ENCODE measurements around the gene DLGAP1. TPM values are rescaled to one million over a fixed set of nuclear protein-coding genes. Genes with fewer than 3 reads are reported as not detected.

The DLGAP1 gene
- total and polyA plus RNA-seq, 7 donors = 0.13 to 2.6 (median 1.3) TPM; not detected in 1

DNA sequence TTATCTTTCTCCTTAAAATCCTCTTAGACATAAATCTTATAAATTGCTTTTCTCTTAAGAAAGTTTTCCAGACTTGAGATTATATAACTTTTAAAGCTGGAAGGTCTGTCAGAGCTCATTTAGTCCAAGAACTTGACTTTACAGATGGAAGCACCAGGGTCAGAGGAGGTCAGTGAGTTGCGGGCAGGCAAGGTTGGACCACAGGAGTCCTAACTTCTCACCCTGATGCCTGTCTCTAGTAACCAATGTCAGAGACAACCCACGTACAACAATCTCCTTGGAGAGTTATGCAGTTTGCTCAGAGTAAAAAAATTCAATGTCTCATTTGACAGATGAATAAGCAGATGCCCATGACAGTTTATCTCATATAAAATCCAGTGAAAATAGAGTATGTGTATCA is 203.9 kb downstream of the DLGAP1 start:
- intact Hi-C loops (cut with DNase I) = no loop called here
- H3K27ac ChIP-seq = no peak overlapping the region
- 55 to 60% methylated on average over 2 of the region's 2 CpGs for WGBS, 2 donors
- no peaks in the 10 kb centered on the region for H3K9me3 ChIP-seq
- TF ChIP-seq EP300 (IDR thresholded peaks at IDR 0.05) = no peak
- no peak for TF ChIP-seq POLR2AphosphoS5 (IDR thresholded peaks at IDR 0.05)
- TF ChIP-seq POLR2A (IDR thresholded peaks at IDR 0.05) = no peak
- TF ChIP-seq, protein P1, sequence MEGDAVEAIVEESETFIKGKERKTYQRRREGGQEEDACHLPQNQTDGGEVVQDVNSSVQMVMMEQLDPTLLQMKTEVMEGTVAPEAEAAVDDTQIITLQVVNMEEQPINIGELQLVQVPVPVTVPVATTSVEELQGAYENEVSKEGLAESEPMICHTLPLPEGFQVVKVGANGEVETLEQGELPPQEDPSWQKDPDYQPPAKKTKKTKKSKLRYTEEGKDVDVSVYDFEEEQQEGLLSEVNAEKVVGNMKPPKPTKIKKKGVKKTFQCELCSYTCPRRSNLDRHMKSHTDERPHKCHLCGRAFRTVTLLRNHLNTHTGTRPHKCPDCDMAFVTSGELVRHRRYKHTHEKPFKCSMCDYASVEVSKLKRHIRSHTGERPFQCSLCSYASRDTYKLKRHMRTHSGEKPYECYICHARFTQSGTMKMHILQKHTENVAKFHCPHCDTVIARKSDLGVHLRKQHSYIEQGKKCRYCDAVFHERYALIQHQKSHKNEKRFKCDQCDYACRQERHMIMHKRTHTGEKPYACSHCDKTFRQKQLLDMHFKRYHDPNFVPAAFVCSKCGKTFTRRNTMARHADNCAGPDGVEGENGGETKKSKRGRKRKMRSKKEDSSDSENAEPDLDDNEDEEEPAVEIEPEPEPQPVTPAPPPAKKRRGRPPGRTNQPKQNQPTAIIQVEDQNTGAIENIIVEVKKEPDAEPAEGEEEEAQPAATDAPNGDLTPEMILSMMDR (IDR thresholded peaks at IDR 0.05) = no peak
- DNase-seq = no peak
- H3K27me3 ChIP-seq = no peaks in the 10 kb centered on the region
- H3K4me3 ChIP-seq = no peak overlapping the region
- no peaks in the 10 kb centered on the region for H3K36me3 ChIP-seq
- H3K4me1 ChIP-seq = no peaks in the 10 kb centered on the region

DNA sequence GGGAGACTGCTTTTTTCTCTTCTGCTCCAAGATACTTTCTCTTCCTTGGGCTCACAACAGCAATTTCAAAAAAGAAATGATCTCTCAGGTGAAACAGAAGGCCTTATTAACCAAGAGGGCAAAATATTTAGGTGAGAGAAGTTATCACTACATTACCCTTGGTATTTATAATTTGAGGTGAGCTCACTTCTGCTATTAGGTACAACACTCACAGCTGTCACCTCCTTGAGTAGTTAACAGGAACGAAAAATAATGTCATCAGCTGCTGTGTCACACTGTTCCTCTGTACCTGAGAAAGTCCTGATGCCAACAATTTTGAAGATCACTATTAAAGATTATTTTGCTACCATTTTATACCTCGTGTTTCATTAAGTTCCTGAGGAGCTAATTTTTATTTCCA is 205.0 kb downstream of the DLGAP1 start:
- Histone ChIP-seq H3K36me3 (no peaks in the 10 kb centered on the region), H3K4me3 (no peak overlapping the region), H3K27ac (no peak overlapping the region), H3K9me3 (no peaks in the 10 kb centered on the region), H3K4me1 (no peaks in the 10 kb centered on the region), H3K27me3 (no peaks in the 10 kb centered on the region)
- DNase-seq = no peak
- 35 to 64% methylated on average over 2 of the region's 2 CpGs for WGBS, 2 donors
- TF ChIP-seq POLR2A (IDR thresholded peaks at IDR 0.05) (no peak), POLR2AphosphoS5 (IDR thresholded peaks at IDR 0.05) (no peak), EP300 (IDR thresholded peaks at IDR 0.05) (no peak)
- TF ChIP-seq, protein P1 (IDR thresholded peaks at IDR 0.05) = no peak
- intact Hi-C loops (cut with DNase I) = no loop called here

DNA sequence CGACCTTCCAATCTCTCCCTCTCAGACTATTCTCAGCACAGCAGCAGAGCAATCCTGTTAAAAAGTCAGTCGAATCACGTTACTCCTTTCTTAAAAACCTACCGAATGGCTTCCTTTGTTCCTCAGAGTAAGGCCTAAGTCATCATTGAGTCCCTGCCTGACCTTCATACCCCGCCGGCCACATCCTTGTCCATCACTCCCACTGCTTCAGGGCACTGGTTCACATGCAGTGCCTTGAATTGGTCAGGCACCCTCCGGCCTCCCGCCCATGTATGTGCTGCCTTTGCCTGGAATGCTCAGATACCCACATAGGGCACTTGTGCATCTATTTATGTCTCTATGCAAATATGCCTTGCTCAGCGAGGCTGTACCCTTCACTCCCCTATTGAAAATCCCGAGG is 206.4 kb downstream of the DLGAP1 start:
- 78 to 88% methylated on average over 10 of the region's 10 CpGs for WGBS, 2 donors
- H3K9me3 ChIP-seq = no peaks in the 10 kb centered on the region
- H3K4me1 ChIP-seq = no peaks in the 10 kb centered on the region
- intact Hi-C loops (cut with DNase I) = no loop called here
- DNase-seq = no peak
- no peak overlapping the region for H3K4me3 ChIP-seq
- no peaks in the 10 kb centered on the region for H3K27me3 ChIP-seq
- H3K27ac ChIP-seq = no peak overlapping the region
- TF ChIP-seq, protein P1 (IDR thresholded peaks at IDR 0.05) = no peak
- TF ChIP-seq EP300 (IDR thresholded peaks at IDR 0.05) (no peak), POLR2AphosphoS5 (IDR thresholded peaks at IDR 0.05) (no peak), POLR2A (IDR thresholded peaks at IDR 0.05) (no peak)
- no peaks in the 10 kb centered on the region for H3K36me3 ChIP-seq

DNA sequence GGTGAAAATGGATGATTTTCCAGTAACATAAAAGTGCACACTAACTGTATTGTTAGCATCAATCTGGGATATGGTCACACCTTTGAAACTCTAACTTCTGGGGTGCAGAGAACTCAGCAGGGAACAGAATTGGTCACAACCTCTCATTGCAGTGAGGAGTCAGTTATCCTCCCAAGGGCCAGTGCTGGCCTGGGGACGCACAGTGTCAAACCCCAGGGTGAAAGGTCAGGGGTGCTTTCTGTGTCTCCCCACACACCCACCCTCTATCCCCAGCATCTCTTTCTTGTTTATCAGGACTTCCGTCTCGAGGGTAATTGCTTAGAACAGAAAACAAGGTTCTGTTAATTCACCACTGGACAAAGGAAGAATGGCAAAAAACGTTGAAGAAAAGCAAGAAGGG is 208.7 kb downstream of the DLGAP1 start:
- TF ChIP-seq POLR2AphosphoS5 (IDR thresholded peaks at IDR 0.05) (no peak), POLR2A (IDR thresholded peaks at IDR 0.05) (no peak), EP300 (IDR thresholded peaks at IDR 0.05) (no peak)
- TF ChIP-seq, protein P1 (IDR thresholded peaks at IDR 0.05) = no peak
- Histone ChIP-seq H3K9me3 (no peaks in the 10 kb centered on the region), H3K4me3 (no peak overlapping the region), H3K27ac (no peak overlapping the region), H3K36me3 (no peaks in the 10 kb centered on the region), H3K4me1 (no peaks in the 10 kb centered on the region), H3K27me3 (no peaks in the 10 kb centered on the region)
- intact Hi-C loops (cut with DNase I) = no loop called here
- WGBS, 2 donors = 53 to 75% methylated on average over 4 of the region's 4 CpGs
- DNase-seq = no peak

DNA sequence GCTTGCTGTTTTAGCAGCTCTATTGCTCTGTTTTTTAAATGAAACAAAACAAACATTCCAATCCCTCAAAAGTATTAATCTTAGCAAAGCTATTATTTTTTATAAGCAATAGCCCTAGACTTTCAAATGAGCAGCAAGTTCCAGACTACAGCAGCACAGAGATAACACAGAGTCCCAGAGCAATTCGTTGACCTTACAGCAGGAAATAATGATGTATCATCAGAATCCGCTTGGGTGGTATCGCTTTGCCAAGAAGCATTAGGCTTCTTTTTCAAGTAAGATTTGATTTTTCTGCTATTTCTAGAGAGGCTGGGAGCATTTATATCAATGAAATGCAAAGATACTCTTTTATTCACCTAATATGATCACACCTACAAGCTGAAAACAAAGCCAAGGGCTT is 209.7 kb downstream of the DLGAP1 start:
- no peak overlapping the region for H3K4me3 ChIP-seq
- H3K36me3 ChIP-seq = no peaks in the 10 kb centered on the region
- no peaks in the 10 kb centered on the region for H3K27me3 ChIP-seq
- H3K9me3 ChIP-seq = no peaks in the 10 kb centered on the region
- no peak for TF ChIP-seq POLR2AphosphoS5 (IDR thresholded peaks at IDR 0.05)
- TF ChIP-seq, protein P1 (IDR thresholded peaks at IDR 0.05) = no peak
- no peak for TF ChIP-seq EP300 (IDR thresholded peaks at IDR 0.05)
- DNase-seq = no peak
- WGBS, 2 donors = 75 to 88% methylated on average over 3 of the region's 3 CpGs
- intact Hi-C loops (cut with DNase I) = no loop called here
- no peak overlapping the region for H3K27ac ChIP-seq
- H3K4me1 ChIP-seq = no peaks in the 10 kb centered on the region
